ENCODE results near the gene METTL1.

Gene METTL1

GRCh38 chr12:57796996-57797395 is 25.1 kb upstream of the METTL1 start:
- H3K27ac ChIP-seq = no peak overlapping the region
- TF ChIP-seq CTCF (IDR thresholded peaks at IDR 0.05) = no peak
- H3K9me3 ChIP-seq = no peaks in the 10 kb centered on the region
- no peaks in the 10 kb centered on the region for H3K4me1 ChIP-seq
- peaks cover 49 to 95% (median 77%) of the 10 kb centered on the region in 3 donors for H3K36me3 ChIP-seq
- no peaks in the 10 kb centered on the region for H3K27me3 ChIP-seq
- no peak for DNase-seq
- no peak overlapping the region for H3K4me3 ChIP-seq
- intact Hi-C loops (cut with DNase I; ENCODE audit: low total_unique reads) = no loop called here

DNA sequence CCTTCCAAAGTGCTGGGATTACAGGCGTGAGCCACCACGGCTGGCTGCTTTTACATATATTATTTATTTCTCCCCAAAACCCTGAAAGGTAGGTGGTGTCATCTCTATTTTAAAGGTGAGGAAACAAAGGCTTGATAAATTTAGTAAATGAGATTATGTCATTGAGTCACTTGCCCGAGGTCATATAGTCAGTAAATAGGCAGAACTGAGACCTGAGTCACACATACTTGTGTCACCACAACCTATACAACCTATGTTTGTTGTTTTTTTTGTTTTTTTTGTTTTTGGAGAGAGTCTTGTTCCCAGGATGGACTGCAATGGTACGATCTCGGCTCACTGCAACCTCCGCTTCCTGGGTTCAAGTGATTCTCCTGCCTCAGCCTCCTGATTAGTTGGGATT is 23.4 kb upstream of the METTL1 start:
- peaks cover 50 to 89% (median 67%) of the 10 kb centered on the region in 3 donors for H3K36me3 ChIP-seq

GRCh38 chr12:57793920-57794319 is 22.0 kb upstream of the METTL1 start:
- Histone ChIP-seq H3K4me3 (no peak overlapping the region), H3K27me3 (no peaks in the 10 kb centered on the region), H3K27ac (no peak overlapping the region), H3K36me3 (peaks cover 44 to 87% (median 65%) of the 10 kb centered on the region in 3 donors), H3K9me3 (no peaks in the 10 kb centered on the region), H3K4me1 (no peaks in the 10 kb centered on the region)
- intact Hi-C loops (cut with DNase I; ENCODE audit: low total_unique reads) = no loop called here
- no peak for DNase-seq
- no peak for TF ChIP-seq CTCF (IDR thresholded peaks at IDR 0.05)

More for the DNA sequence above, 23.4 kb upstream of the METTL1 start:
- DNase-seq = no peak
- intact Hi-C loops (cut with DNase I; ENCODE audit: low total_unique reads) = no loop called here
- no peak for TF ChIP-seq CTCF (IDR thresholded peaks at IDR 0.05)
- Histone ChIP-seq H3K9me3 (no peaks in the 10 kb centered on the region), H3K27me3 (no peaks in the 10 kb centered on the region), H3K27ac (no peak overlapping the region), H3K4me1 (no peaks in the 10 kb centered on the region), H3K4me3 (no peak overlapping the region)

DNA sequence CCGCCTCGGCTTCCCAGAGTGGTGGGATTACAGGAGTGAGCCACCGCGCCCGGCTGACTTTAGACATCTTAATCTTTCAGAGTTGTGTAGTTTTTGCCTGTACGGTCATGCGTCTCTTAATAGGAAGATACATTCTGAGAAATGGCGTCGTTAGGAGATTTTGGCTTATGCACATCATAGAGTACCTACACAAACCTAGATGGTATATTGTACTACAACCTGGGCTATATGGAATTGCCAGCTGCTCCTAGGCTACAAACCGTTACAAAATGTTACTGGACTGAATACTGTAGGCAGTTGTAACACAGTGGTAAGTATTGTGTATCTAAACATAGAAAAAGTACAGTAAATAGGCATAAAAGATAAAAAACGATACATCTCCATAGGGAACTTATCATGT is 12.0 kb upstream of the METTL1 start:
- Histone ChIP-seq H3K27ac (no peak overlapping the region), H3K4me3 (peak overlapping the region; percentile 76 to 89), H3K27me3 (no peaks in the 10 kb centered on the region), H3K9me3 (no peaks in the 10 kb centered on the region), H3K36me3 (peaks cover 28 to 52% (median 38%) of the 10 kb centered on the region in 3 donors), H3K4me1 (peaks cover 0 to 18% (median 11%) of the 10 kb centered on the region in 4 donors)
- no peak for DNase-seq
- no peak for TF ChIP-seq CTCF (IDR thresholded peaks at IDR 0.05)
- intact Hi-C loops (cut with DNase I; ENCODE audit: low total_unique reads) = no loop called here

DNA sequence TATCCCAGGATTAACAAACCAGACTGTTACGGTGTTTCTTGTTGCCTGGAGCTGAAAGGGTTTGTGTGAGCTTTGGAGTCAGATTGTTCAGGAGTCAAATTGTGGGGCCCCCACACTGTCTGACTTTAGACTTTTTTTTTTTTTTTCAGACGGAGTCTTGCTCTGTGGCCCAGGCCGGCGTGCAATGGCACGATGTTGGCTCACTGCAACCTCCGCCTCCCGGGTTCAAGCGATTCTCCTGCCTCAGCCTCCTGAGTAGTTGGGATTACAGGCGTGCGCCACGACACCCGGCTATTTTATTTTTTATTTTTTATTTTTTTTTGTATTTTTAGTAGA is 11.5 kb upstream of the METTL1 start:
- H3K27ac ChIP-seq = peak overlapping the region; percentile 68 to 75
- no peaks in the 10 kb centered on the region for H3K9me3 ChIP-seq
- intact Hi-C loops (cut with DNase I; ENCODE audit: low total_unique reads) = no loop called here
- H3K4me3 ChIP-seq = peak overlapping the region; percentile 76 to 89
- peaks cover 0 to 18% (median 11%) of the 10 kb centered on the region in 4 donors for H3K4me1 ChIP-seq
- TF ChIP-seq CTCF (IDR thresholded peaks at IDR 0.05) = no peak
- DNase-seq = no peak
- peaks cover 26 to 48% (median 34%) of the 10 kb centered on the region in 3 donors for H3K36me3 ChIP-seq
- H3K27me3 ChIP-seq = no peaks in the 10 kb centered on the region
